ENCODE measurements around the gene EZR.
"Not testable (repeated sequence)": the region's sequence is repeated elsewhere in the genome, so short reads cannot be mapped to it uniquely, and the experiment has no call there.

EZR gene

GRCh38 chr6:158793432-158793831, 25.7 kb downstream of the EZR start:
- peak; percentile 48 for DNase-seq

GRCh38 chr6:158792505-158792904, 26.7 kb downstream of the EZR start:
- not testable (repeated sequence) for DNase-seq

GRCh38 chr6:158791274-158791855, 27.8 kb downstream of the EZR start:
- DNase-seq: no peak

- peak; percentile 69 for DNase-seq
These were observed 29.9 kb downstream of the EZR start for GRCh38 chr6:158789115-158789917.

GRCh38 chr6:158787395-158787794, 31.8 kb downstream of the EZR start:
- no peak for DNase-seq

GRCh38 chr6:158786645-158787304, 32.4 kb downstream of the EZR start:
- no peak for DNase-seq

GRCh38 chr6:158785036-158785435, 34.1 kb downstream of the EZR start:
- DNase-seq: no peak

GRCh38 chr6:158784505-158784904, 34.7 kb downstream of the EZR start:
- no peak for DNase-seq

GRCh38 chr6:158783851-158784250, 35.3 kb downstream of the EZR start:
- no peak for DNase-seq

GRCh38 chr6:158783167-158783450, 36.1 kb downstream of the EZR start:
- DNase-seq: no peak

- no peak for DNase-seq
These were observed 36.6 kb downstream of the EZR start for GRCh38 chr6:158782432-158783166.

- DNase-seq: no peak
These were observed 37.3 kb downstream of the EZR start for GRCh38 chr6:158781692-158782373.

- no peak for DNase-seq
These were observed 38.0 kb downstream of the EZR start for GRCh38 chr6:158780988-158781691.

GRCh38 chr6:158780246-158780884, 38.8 kb downstream of the EZR start:
- no peak for DNase-seq

GRCh38 chr6:158778005-158778527, 41.1 kb downstream of the EZR start:
- no peak for DNase-seq

GRCh38 chr6:158777510-158777909, 41.7 kb downstream of the EZR start:
- DNase-seq: no peak

GRCh38 chr6:158776737-158777136, 42.4 kb downstream of the EZR start:
- no peak for DNase-seq

GRCh38 chr6:158775832-158776231, 43.3 kb downstream of the EZR start:
- no peak for DNase-seq

- DNase-seq: no peak
These were observed 44.3 kb downstream of the EZR start for GRCh38 chr6:158774717-158775449.

GRCh38 chr6:158773581-158774449, 45.4 kb downstream of the EZR start:
- no peak for DNase-seq
